Kidney epithelial cell (primary cell): ENCODE results near the gene ABCA4. TPM values are rescaled to one million over a fixed set of nuclear protein-coding genes. Genes with fewer than 3 reads are reported as not detected.

Experiments used
- DNase-seq: peaks from one replicate; pipeline ENCODE4 v3.0.0-alpha.2; 2010; ENCODE audit warnings: low read depth
- H3K27me3 ChIP-seq: 2 replicates; pipeline ENCODE4 v1.6.0; 2011; ENCODE audit warnings: low read length; ENCODE audit not compliant: control insufficient read depth, insufficient read depth
- H3K36me3 ChIP-seq: 2 replicates; pipeline ENCODE4 v1.5.1; 2011; ENCODE audit warnings: low read length; ENCODE audit not compliant: control insufficient read depth, insufficient read depth
- H3K4me3 ChIP-seq: 2 replicates; pipeline ENCODE4 v1.5.1; 2011; ENCODE audit warnings: low read depth, mild to moderate bottlenecking, control low read depth, low read length
- CTCF ChIP-seq: IDR thresholded peaks from 2 replicates; pipeline ENCODE4 v1.5.1; 2011; ENCODE audit warnings: mild to moderate bottlenecking, moderate library complexity, low read length, control low read depth, inconsistent platforms; ENCODE audit not compliant: insufficient read depth, poor library complexity, severe bottlenecking
- total RNA-seq: library from RNA; depleted of rRNA; stranded (reverse); fragments of >200 nt; gene quantifications from 2 replicates; pipeline ENCODE4 v1.2.3, GENCODE V29; 2015

ABCA4 gene
- total RNA-seq, 1 donor from 2014 or later = not detected

GRCh38 chr1:94117259-94117851 is 3.6 kb downstream of the ABCA4 start:
- H3K36me3 ChIP-seq = no peaks in the 10 kb centered on the region
- no peak overlapping the region for H3K4me3 ChIP-seq
- no peak for TF ChIP-seq CTCF
- H3K27me3 ChIP-seq = no peaks in the 10 kb centered on the region
- no peak for DNase-seq

DNA sequence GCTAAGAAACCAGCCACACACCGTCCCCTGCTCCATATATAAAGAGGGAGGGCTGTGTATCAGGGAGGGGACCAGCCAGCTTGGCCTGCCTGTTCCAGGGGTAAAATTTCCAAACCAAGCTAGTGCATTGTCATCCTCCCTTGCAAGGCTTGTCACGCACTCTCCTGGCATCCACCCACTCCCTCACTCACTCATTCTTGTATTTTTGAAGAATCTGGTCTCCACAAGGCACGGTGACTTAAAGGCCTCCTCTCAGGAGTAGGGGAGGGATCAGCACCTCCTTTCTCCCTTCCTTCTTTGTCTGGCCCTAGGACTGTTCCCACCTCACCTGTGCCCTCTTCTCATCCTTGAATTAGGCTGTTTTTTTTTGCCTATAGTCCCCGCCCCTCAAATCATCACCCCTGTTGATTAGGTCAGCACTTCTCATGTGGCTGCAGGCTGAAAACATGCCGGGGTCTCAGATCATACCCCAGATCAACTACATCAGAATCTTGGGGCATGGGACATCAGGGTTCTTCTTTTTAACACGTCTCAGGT is 5.0 kb downstream of the ABCA4 start:
- Histone ChIP-seq H3K4me3 (no peak overlapping the region), H3K27me3 (no peaks in the 10 kb centered on the region), H3K36me3 (no peaks in the 10 kb centered on the region)
- no peak for DNase-seq
- TF ChIP-seq CTCF = no peak

- TF ChIP-seq CTCF = no peak
- Histone ChIP-seq H3K36me3 (no peaks in the 10 kb centered on the region), H3K27me3 (no peaks in the 10 kb centered on the region), H3K4me3 (no peak overlapping the region)
- no peak for DNase-seq
Observed at GRCh38 chr1:94115254-94115899, 5.6 kb downstream of the ABCA4 start.

DNA sequence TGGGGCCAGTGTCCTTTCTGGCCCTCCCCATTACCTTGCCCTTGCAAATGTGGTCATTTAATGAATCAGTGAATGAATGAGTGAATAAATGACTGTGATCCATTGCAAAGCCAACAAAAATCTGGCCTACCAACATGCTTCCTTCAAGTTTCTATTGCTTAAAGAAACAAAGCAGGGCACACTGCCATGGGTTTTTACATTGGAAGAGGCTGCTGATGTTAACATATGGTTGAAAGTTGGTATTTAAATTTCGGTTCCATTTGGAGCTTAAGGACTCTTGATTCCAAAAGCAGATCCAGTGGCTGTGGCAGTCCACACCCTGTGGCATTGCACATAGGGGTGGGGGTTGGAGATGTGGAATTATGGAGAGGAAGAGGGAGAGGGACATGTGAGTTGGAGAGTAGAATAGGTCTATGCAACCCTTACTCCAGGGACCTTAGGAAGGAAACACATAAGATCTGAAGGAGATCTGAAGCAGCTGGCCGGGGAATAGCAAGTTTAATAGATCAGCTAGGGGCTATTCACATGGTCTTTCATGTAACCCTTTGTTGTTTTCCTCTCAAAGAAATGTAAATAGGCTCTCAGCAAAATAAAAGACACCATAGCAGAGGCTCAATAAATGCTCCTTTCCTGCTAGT is 7.2 kb downstream of the ABCA4 start:
- no peak for TF ChIP-seq CTCF

GRCh38 chr1:94111879-94112278 is 9.1 kb downstream of the ABCA4 start:
- no peaks in the 10 kb centered on the region for H3K27me3 ChIP-seq
- no peaks in the 10 kb centered on the region for H3K36me3 ChIP-seq
- no peak for DNase-seq
- no peak for TF ChIP-seq CTCF
- H3K4me3 ChIP-seq = no peak overlapping the region

More for the DNA sequence above, 7.2 kb downstream of the ABCA4 start:
- H3K36me3 ChIP-seq = no peaks in the 10 kb centered on the region
- no peak overlapping the region for H3K4me3 ChIP-seq
- no peaks in the 10 kb centered on the region for H3K27me3 ChIP-seq
- DNase-seq = no peak
